Activated T-cell treated with anti-CD3 and anti-CD28 coated beads, Interleukin-2, amount 50 U/mL, for 48 hours (primary cell): ENCODE measurements around the gene ANKRD53.

Experiments used
- DNase-seq, 2 experiments: peaks; one replicate each; pipeline ENCODE4 v3.0.0-alpha.2; 2020

The ANKRD53 gene

GRCh38 chr2:70978341-70979179, at the start of gene ANKRD53:
Gene ANKRD53, plus strand, starts transcription at chr2:70978630. Its CDS starts 16 bp downstream, at chr2:70978646.
- peak in 1 of 2 experiments; percentile 53 for DNase-seq

GRCh38 chr2:70930371-70931329, 47.8 kb upstream of the ANKRD53 start:
- peak in 1 of 2 experiments; percentile 9 for DNase-seq

GRCh38 chr2:70931376-70932000, 46.9 kb upstream of the ANKRD53 start:
- DNase-seq, result no peak

GRCh38 chr2:70932631-70933230, 45.7 kb upstream of the ANKRD53 start:
- DNase-seq, result no peak

GRCh38 chr2:70934981-70935380, 43.4 kb upstream of the ANKRD53 start:
- DNase-seq, result peak in 1 of 2 experiments; percentile 6

DNA sequence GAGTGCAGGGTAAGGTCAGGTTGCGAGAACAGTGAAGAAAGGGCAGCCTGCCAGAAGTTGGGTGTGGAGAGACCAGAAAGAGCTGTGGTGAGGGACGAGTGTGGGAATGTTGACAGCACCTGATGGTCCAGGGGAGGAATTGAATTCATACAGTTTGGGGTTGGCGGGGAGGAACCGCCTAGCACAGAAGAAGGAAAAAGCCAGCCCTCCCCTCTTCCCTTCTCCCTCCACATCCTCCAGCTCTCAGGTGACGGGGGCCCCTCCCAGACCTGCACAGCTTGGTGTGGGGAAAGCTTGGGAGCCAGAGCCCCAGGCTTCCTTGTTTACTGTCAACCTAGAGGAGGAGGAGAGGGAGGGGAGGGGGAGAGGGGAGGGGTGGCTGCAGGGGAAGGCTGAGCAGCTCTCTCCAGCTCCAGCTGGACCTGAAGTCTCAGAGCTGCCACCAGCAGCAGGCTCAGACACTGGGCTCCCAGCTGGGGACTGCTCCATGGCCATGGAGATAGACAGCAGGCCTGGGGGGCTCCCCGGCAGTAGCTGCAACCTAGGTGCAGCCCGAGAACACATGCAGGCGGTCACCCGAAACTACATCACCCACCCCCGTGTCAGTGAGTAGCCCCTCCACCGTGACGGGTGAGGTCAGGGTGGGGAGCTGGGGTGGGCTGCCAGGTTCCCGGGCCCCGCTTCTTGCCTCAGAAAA, 42.8 kb upstream of the ANKRD53 start, which contains the start of gene ATP6V1B1:
ATP6V1B1 (plus strand) TSS at position 433 of the 697 bp plus-strand sequence; CDS start at position 488, 55 bp downstream.
- peak in 1 of 2 experiments; percentile 5 for DNase-seq

DNA sequence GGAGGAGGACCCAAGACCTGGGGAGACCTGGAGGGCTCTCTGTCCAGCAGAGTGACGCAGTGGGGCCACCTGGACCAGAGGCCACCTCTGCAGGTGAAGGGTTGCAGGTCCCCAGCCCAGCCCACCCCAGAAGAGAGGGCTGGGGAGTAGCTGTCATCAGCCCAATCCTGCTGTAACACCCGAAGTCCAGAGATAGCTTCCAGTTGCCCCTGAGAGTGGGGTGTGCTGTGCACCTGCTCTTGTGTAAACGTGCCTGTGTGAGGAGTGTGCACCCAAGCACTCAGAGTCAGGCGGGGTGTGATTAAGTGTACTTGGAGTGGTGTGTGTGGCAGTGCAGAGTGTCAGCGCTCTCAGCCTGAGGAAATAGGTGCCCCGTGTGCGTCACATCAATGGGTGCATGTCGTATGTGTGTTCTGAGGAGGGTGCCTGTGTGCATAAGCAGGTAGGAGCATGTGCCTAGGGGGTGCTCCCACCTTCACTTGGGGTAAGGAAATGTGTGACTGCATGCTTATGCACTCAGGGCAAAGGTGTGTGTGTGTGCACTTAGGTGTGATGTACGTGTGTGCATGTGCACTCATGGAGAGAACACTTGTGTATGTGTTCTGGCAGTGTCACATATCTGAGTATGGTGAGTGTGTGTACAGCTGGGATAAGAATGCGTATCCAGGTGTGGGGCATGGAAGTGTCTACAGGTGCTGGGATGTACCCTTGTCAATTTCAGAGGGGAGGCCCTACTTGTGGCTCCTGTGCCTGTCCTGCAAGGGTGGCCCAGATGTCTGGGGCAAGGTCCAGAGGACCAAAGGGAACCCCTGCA, 42.1 kb upstream of the ANKRD53 start:
- DNase-seq, result peak in 1 of 2 experiments; percentile 11

- DNase-seq, result peak in 1 of 2 experiments; percentile 10
Observed at GRCh38 chr2:70936979-70937811, 41.2 kb upstream of the ANKRD53 start.

GRCh38 chr2:70937866-70938585, 40.4 kb upstream of the ANKRD53 start:
- no peak for DNase-seq

DNA sequence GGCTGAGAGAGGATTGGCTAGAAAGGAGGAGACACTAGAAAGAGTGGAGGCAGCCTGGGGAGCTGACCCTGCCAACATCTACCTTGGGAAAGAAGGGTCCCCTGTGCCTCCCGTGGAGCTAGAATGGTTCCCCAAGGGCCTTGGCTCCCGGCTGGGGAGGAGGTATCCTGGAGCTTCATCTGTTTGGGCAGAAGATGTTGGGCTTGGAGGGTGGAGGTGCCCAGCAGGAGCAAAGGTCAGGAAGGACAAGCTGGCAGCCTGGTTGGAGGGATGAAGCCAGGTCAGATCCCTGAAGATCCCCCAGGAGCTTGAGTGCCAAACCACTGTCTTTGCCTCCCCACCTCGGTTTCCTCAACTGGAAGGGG, 39.9 kb upstream of the ANKRD53 start:
- DNase-seq, result no peak

DNA sequence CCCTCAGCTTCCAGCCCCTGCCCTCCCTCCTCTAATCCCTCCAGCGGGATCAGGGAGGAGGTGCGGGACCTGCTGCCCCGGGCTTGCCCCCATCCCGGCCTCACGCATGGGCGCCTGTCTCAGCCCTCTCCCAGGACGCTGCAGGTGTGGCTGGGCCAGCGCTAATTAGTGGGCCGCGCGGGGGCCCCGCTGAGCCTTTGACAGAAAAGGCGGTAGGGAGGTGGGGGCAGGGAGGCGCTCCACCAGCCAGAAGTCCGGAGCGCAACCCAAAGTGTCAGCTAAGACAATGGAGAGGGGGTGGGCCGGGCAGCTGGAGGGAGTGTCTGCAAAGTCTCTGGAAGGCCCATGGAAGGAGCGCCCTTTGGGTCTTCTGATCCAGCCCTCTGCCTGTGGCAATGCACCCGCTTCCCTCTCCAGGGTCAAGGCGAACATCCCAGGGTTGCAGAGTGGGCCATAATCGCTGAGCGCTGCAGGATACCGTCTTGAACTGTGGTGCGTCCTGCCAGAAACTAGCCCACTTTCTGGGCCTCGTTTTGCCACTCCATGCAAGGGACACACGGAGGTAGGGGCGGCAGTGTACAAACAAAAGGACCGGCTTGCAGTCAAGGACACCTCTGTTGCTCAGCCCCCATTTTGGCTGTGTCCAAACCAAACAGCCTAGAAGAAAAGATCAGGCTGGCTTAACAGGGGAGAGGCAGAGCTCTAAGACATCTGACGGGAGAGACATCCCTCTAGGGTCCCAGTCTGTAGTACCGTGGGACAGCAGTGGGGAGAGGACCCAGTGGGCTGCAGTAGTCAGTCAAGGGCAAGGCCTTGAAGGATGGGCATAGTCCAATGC, 39.2 kb upstream of the ANKRD53 start:
- no peak for DNase-seq

- no peak for DNase-seq
Observed at GRCh38 chr2:70939839-70940580, 38.4 kb upstream of the ANKRD53 start.

GRCh38 chr2:70941186-70941585, 37.2 kb upstream of the ANKRD53 start:
- no peak for DNase-seq

DNA sequence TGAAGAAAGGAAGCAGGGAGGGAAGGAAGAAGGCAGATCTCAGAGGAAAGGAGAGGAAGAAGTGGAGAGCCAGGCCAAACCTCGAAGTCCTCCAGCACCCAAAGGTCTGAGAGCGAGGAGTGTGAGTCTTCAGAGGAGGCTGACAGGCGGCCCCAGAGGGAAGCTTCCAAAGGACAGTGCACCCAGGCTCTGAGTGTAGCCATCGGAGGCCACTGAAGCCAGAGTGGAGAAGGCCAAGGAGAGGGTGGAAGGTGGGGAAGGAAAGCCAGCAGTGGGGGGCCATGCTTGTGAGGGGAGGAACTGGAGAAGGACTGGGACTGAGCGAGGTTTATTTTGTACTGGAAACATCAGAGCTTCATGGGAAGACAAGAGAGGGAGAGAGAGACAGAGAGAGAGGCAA, 36.7 kb upstream of the ANKRD53 start:
- DNase-seq, result no peak

DNA sequence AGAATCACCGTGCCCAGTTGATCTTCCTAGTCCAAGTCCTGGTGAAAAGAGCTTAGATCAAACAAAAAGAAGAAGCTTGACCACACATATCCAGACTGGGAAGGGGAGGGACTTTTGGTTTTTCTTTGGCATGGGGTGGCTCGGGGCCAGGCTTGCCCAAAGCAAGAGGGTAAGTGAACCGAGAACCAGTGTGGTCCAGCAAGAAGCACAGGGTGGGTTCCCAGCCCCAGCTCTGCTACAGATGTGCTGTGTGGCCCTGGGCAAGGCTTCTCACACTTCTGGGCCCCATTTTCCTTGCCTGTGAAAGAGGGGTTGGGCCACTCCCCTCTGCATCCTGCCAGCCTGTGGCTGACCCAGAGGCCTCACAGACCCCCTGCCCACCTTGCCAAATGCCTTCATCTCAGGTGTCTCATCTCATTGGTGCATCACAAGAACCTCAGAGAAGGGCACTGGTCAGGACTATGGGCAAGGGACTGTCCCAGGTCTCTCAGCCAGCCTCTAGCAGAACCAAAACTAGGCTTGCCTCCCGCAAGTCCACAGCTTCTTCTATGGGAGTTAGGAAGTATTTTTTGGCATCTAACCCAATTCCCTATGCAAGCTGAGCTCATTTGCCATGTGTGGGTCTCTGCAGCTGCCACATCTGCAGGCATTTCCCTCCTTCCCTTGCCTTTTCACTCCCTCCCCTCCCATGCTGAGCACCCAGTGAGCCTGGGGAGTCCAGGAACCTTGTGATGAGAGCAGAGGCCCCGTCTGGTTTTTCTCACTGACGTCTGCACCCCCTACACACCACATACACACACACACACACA, 35.8 kb upstream of the ANKRD53 start:
- no peak for DNase-seq

- DNase-seq, result no peak
Observed at GRCh38 chr2:70943205-70943871, 35.1 kb upstream of the ANKRD53 start.
